H1 (cell line): Measurements from ENCODE around the gene MSTN. TPM values are rescaled to one million over a fixed set of nuclear protein-coding genes. Genes with fewer than 3 reads are reported as not detected.

Source experiments
- CTBP2 ChIP-seq: IDR thresholded peaks from 2 replicates; pipeline ENCODE4 v1.7.0; 2011; ENCODE audit warnings: borderline replicate concordance, mild to moderate bottlenecking, moderate library complexity, mixed read lengths, low read length; ENCODE audit not compliant: insufficient read depth, insufficient read length
- KDM4A ChIP-seq: IDR thresholded peaks from one replicate; pipeline ENCODE4 v1.7.1; 2012; ENCODE audit warnings: low read depth, mild to moderate bottlenecking, moderate library complexity, low read length, inconsistent platforms; ENCODE audit not compliant: severe bottlenecking
- POU5F1 ChIP-seq: IDR thresholded peaks from 2 replicates; pipeline ENCODE4 v1.6.1; 2011; ENCODE audit warnings: low read depth, mild to moderate bottlenecking, low read length, moderate library complexity
- polyA plus RNA-seq, 7 experiments: library from polyadenylated mRNA; depleted of rRNA in 3 of 7; stranded (reverse) in 5 of 7; unstranded in 2 of 7; fragments of >200 nt in 5 of 7; fragments of 200-250 nt in 2 of 7; gene quantifications; 1 replicate in 5 of 7; 2 replicates in 1 of 7; 4 replicates in 1 of 7; pipeline versions ENCODE4 v1.2.1 to v1.2.3, GENCODE V29; 2011 to 2013; ENCODE audit warnings: missing spikeins in 2 of 7, mixed read lengths in 2 of 7
- total RNA-seq: library from RNA; stranded (reverse); fragmentation: NEBNext Ultra II Directional; extraction: Animal tissue kit (Norgen Biotek cat#: 25700); gene quantifications from 2 replicates; pipeline ENCODE4 v1.2.1, GENCODE V29; 2021

The MSTN gene
- total and polyA plus RNA-seq, 2 of the 8 experiments (the other 6 are each of a cell fraction or from before 2014, with no cell fraction given): not detected

- TF ChIP-seq KDM4A: no peak
- TF ChIP-seq CTBP2: no peak
- TF ChIP-seq POU5F1: no peak
Measured at GRCh38 chr2:190020720-190021119, 41.8 kb downstream of the MSTN start (continued).
